ENCODE measurements around the gene TTC13.
A peak's percentile ranks its signal among the peaks of the same experiment; 100 is the strongest.

TTC13 gene

GRCh38 chr1:230976825-230977747 lies 1.6 kb downstream of the TTC13 start:
- no peaks in the 10 kb centered on the region for H3K27me3 ChIP-seq (replicated peaks; ENCODE audit: control insufficient read depth, insufficient read depth, low read length)
- no peak for TF ChIP-seq CTCF (IDR thresholded peaks at IDR 0.05; ENCODE audit: insufficient read depth, low read length, poor library complexity, severe bottlenecking)
- peaks cover 2% of the 10 kb centered on the region; the same call in 1 of the 2 replicates for H3K36me3 ChIP-seq (ENCODE audit: control insufficient read depth, insufficient read depth, low read length)
- H3K4me3 ChIP-seq (replicated peaks; ENCODE audit: low read depth, low read length) = peak overlapping the region; percentile 85
- no peak for DNase-seq (ENCODE audit: extremely low read depth, insufficient read length)

- no peaks in the 10 kb centered on the region for H3K27me3 ChIP-seq (replicated peaks; ENCODE audit: control insufficient read depth, insufficient read depth, low read length)
- no peak for DNase-seq (ENCODE audit: extremely low read depth, insufficient read length)
Measured at GRCh38 chr1:230976360-230976759, 2.3 kb downstream of the TTC13 start.

GRCh38 chr1:230975636-230976035 lies 3.0 kb downstream of the TTC13 start:
- Histone ChIP-seq H3K4me3 (replicated peaks; ENCODE audit: low read depth, low read length) (no peak overlapping the region), H3K27me3 (replicated peaks; ENCODE audit: control insufficient read depth, insufficient read depth, low read length) (no peaks in the 10 kb centered on the region), H3K36me3 (ENCODE audit: control insufficient read depth, insufficient read depth, low read length) (peaks cover 2% of the 10 kb centered on the region; the same call in 1 of the 2 replicates)
- TF ChIP-seq CTCF (IDR thresholded peaks at IDR 0.05; ENCODE audit: insufficient read depth, low read length, poor library complexity, severe bottlenecking) = no peak
- DNase-seq (ENCODE audit: extremely low read depth, insufficient read length) = no peak

More at GRCh38 chr1:230976360-230976759, 2.3 kb downstream of the TTC13 start:
- Histone ChIP-seq H3K36me3 (ENCODE audit: control insufficient read depth, insufficient read depth, low read length) (peaks cover 2% of the 10 kb centered on the region; the same call in 1 of the 2 replicates), H3K4me3 (replicated peaks; ENCODE audit: low read depth, low read length) (no peak overlapping the region)
- TF ChIP-seq CTCF (IDR thresholded peaks at IDR 0.05; ENCODE audit: insufficient read depth, low read length, poor library complexity, severe bottlenecking) = no peak

- TF ChIP-seq CTCF (IDR thresholded peaks at IDR 0.05; ENCODE audit: insufficient read depth, low read length, poor library complexity, severe bottlenecking) = no peak
- 0 out of 2 replicates have a peak, but pooled peaks cover 2% of the 10 kb centered on the region for H3K36me3 ChIP-seq (ENCODE audit: control insufficient read depth, insufficient read depth, low read length)
- peak; percentile 26 for DNase-seq (ENCODE audit: extremely low read depth, insufficient read length)
- no peak overlapping the region for H3K4me3 ChIP-seq (replicated peaks; ENCODE audit: low read depth, low read length)
- no peaks in the 10 kb centered on the region for H3K27me3 ChIP-seq (replicated peaks; ENCODE audit: control insufficient read depth, insufficient read depth, low read length)
Measured at GRCh38 chr1:230972855-230973271, 5.8 kb downstream of the TTC13 start.

GRCh38 chr1:230971771-230972170 lies 6.9 kb downstream of the TTC13 start:
- TF ChIP-seq CTCF (IDR thresholded peaks at IDR 0.05; ENCODE audit: insufficient read depth, low read length, poor library complexity, severe bottlenecking) = no peak
- 0 out of 2 replicates have a peak, but pooled peaks cover 2% of the 10 kb centered on the region for H3K36me3 ChIP-seq (ENCODE audit: control insufficient read depth, insufficient read depth, low read length)
- no peak overlapping the region for H3K4me3 ChIP-seq (replicated peaks; ENCODE audit: low read depth, low read length)
- no peaks in the 10 kb centered on the region for H3K27me3 ChIP-seq (replicated peaks; ENCODE audit: control insufficient read depth, insufficient read depth, low read length)
- DNase-seq (ENCODE audit: extremely low read depth, insufficient read length) = no peak
